Activated T-helper 17 cell treated with anti-CD3 and anti-CD28 coated beads, Interleukin-2, amount 50 U/mL, for 72 hours (primary cell): ENCODE results near the gene RAD54L. TPM values are rescaled to one million over a fixed set of nuclear protein-coding genes. Genes with fewer than 3 reads are reported as not detected.
"Not testable (repeated sequence)": the region's sequence is repeated elsewhere in the genome, so short reads cannot be mapped to it uniquely, and the experiment has no call there.

ENCODE experiments used
- ATAC-seq: fragments of 150-1000 bp; cut with Tn5 transposase; replicated peaks from 2 replicates; pipeline ENCODE4 v1.10.0; 2021; ENCODE audit warnings: mild to moderate bottlenecking, moderate library complexity
- H3K27ac Mint-ChIP-seq: one replicate; pipeline ENCODE4 v1.8.0; 2022; ENCODE audit warnings: mixed read lengths
- H3K27me3 Mint-ChIP-seq: one replicate; pipeline ENCODE4 v1.8.0; 2022; ENCODE audit warnings: mixed read lengths
- H3K36me3 Mint-ChIP-seq: one replicate; pipeline ENCODE4 v1.8.0; 2022; ENCODE audit warnings: low read depth, mild to moderate bottlenecking, mixed read lengths
- H3K4me1 Mint-ChIP-seq: one replicate; pipeline ENCODE4 v1.8.0; 2022; ENCODE audit warnings: mixed read lengths
- H3K4me3 Mint-ChIP-seq: one replicate; pipeline ENCODE4 v1.8.0; 2022; ENCODE audit warnings: mild to moderate bottlenecking, mixed read lengths
- H3K9me3 Mint-ChIP-seq: one replicate; pipeline ENCODE4 v1.8.0; 2022; ENCODE audit warnings: mixed read lengths
- total RNA-seq, 2 donors: library from RNA; stranded (reverse); gene quantifications; one replicate each; pipeline ENCODE4 v1.2.3, GENCODE V29; 2022

The RAD54L gene
- total RNA-seq, 2 donors from 2014 or later, result 50.8 to 56.5 TPM

DNA sequence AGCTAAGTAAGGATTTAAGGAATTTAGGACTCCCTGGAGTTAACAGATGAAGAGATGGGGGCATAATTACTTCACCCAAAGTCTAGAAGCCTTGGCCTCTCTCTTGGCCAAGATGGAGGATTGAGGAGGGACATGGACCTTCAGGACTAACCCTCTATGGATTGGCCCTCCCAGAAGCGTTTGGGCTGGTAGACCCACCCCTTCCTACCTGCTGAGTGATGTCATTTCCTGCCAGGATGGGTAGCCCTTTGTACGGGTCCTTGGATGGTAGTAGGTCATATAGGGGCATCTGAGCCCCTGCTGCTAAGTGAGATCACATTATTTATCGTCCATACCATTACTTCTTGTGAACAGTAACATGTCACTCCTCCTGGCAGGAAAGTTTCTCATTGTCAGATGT, 26.8 kb upstream of the RAD54L start:
- peaks cover 3% of the 10 kb centered on the region for H3K27me3 Mint-ChIP-seq
- no peaks in the 10 kb centered on the region for H3K4me1 Mint-ChIP-seq
- H3K27ac Mint-ChIP-seq, result peak overlapping the region; percentile 62
- ATAC-seq, result peak; percentile 25
- H3K4me3 Mint-ChIP-seq, result no peak overlapping the region
- H3K36me3 Mint-ChIP-seq, result no peaks in the 10 kb centered on the region
- no peaks in the 10 kb centered on the region for H3K9me3 Mint-ChIP-seq

DNA sequence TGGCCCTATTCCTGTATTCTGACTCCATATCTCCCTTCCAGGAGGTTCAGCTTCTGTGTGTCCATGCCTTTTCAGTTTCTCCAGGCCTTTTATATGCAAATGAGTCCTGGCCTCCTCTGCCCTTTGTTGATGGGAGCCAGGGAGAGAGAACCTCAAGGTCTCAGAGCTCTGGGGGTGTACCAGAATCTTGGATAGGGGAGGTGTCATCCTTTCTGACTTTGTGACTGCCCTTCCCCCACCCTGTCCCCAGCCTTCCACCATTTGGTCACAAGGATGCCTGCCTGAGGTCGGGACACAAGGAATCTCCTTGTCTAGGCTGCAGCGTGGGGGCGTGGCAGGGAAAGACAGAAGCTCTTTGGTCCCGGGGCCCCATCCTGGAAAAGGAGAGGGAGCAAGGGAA, 25.8 kb upstream of the RAD54L start:
- Mint-ChIP-seq H3K27ac (peak overlapping the region; percentile 62), H3K9me3 (no peaks in the 10 kb centered on the region)

GRCh38 chr1:46223055-46223454, 24.5 kb upstream of the RAD54L start:
- H3K9me3 Mint-ChIP-seq, H3K36me3 Mint-ChIP-seq, H3K27me3 Mint-ChIP-seq, ATAC-seq, H3K4me3 Mint-ChIP-seq, H3K27ac Mint-ChIP-seq, H3K4me1 Mint-ChIP-seq: not testable (repeated sequence)

More for the DNA sequence above, 25.8 kb upstream of the RAD54L start:
- Mint-ChIP-seq H3K36me3 (no peaks in the 10 kb centered on the region), H3K27me3 (peaks cover 2% of the 10 kb centered on the region), H3K4me1 (no peaks in the 10 kb centered on the region), H3K4me3 (no peak overlapping the region)
- ATAC-seq, result no peak

DNA sequence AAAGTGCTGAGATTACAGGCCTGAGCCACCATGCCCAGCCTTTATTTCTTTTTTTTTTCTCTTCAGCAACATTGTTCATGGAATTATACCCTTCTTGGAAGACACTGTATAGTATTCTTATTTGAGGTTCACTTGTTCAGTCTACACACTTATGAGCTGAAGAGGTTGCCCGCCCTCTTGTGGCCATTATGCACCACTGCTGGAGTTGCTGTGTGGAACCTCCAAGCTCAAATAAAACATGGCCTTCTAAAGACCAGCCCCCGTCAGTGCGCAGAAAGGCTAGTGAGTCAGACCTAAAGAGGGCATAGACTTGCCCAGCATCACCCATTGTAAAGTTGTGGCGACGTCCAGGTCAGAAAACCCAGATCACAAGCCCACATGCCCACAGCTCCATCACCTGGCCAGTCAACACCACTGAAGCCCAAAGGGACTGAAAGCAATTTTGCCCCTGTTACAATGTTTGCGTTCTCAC, 24.1 kb upstream of the RAD54L start:
- Mint-ChIP-seq H3K4me1 (no peaks in the 10 kb centered on the region), H3K27me3 (no peaks in the 10 kb centered on the region), H3K4me3 (no peak overlapping the region), H3K36me3 (no peaks in the 10 kb centered on the region), H3K27ac (no peak overlapping the region), H3K9me3 (no peaks in the 10 kb centered on the region)
- ATAC-seq, result peak; percentile 98

- Mint-ChIP-seq H3K4me3 (no peak overlapping the region), H3K27me3 (no peaks in the 10 kb centered on the region), H3K9me3 (no peaks in the 10 kb centered on the region), H3K36me3 (no peaks in the 10 kb centered on the region), H3K4me1 (no peaks in the 10 kb centered on the region), H3K27ac (no peak overlapping the region)
- no peak for ATAC-seq
Measured at GRCh38 chr1:46224966-46225365, 22.6 kb upstream of the RAD54L start.

DNA sequence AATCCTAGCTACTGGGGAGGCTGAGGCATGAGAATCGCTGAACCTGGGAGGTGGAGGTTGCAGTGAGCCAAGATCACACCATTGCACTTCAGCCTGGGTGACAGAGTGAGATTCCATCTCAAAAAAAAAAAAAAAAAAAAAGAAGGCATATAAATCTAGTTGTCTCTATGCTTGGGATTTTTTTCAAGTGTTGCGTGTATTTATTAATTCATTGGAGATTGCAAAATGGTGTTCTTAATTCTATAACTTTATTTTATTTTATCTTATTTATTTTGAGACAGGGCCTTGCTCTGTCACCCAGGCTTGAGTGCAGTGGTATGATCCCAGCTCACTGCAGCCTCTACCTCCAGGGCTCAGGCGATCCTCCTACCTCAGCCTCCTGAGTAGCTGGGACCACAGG, 16.3 kb upstream of the RAD54L start:
- not testable (repeated sequence) for H3K27ac Mint-ChIP-seq, ATAC-seq, H3K4me1 Mint-ChIP-seq, H3K27me3 Mint-ChIP-seq, H3K36me3 Mint-ChIP-seq, H3K9me3 Mint-ChIP-seq, H3K4me3 Mint-ChIP-seq

DNA sequence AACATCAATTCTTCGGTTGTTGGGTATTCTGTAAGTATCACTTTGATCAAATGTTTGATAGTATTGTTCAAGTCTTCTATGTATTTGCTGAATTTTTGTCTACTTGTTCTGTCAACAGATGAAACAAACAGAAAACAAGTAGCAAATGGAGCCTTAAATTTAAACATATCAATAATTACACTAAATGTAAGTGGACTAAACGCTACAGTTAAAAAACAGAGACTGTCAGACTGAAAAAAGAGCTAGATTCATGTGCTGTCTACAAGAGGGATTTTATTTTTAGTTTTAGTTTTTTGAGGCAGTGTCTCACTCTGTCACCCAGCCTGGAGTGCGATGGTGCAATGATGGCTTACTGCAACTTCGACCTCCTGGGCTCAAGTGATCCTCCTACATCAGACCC, 10.7 kb upstream of the RAD54L start:
- Mint-ChIP-seq H3K27ac (no peak overlapping the region), H3K9me3 (no peaks in the 10 kb centered on the region), H3K4me1 (no peaks in the 10 kb centered on the region), H3K27me3 (no peaks in the 10 kb centered on the region), H3K4me3 (no peak overlapping the region), H3K36me3 (no peaks in the 10 kb centered on the region)
- ATAC-seq, result no peak

- H3K27me3 Mint-ChIP-seq, result not testable (repeated sequence)
Measured at GRCh38 chr1:46238865-46239264, 8.7 kb upstream of the RAD54L start.

DNA sequence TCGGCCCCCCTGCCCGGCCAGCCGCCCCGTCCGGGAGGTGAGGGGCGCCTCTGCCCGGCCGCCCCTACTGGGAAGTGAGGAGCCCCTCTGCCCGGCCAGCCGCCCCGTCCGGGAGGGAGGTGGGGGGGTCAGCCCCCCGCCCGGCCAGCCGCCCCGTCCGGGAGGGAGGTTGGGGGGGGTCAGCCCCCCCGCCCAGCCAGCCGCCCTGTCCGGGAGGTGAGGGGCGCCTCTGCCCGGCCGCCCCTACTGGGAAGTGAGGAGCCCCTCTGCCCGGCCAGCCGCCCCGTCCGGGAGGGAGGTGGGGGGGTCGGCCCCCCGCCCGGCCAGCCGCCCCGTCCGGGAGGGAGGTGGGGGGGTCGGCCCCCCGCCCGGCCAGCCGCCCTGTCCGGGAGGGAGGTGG, 5.8 kb upstream of the RAD54L start:
- H3K27me3 Mint-ChIP-seq, H3K36me3 Mint-ChIP-seq, H3K27ac Mint-ChIP-seq, H3K9me3 Mint-ChIP-seq, H3K4me3 Mint-ChIP-seq, ATAC-seq, H3K4me1 Mint-ChIP-seq: not testable (repeated sequence)

More at GRCh38 chr1:46238865-46239264, 8.7 kb upstream of the RAD54L start:
- not testable (repeated sequence) for H3K36me3 Mint-ChIP-seq, H3K9me3 Mint-ChIP-seq, H3K4me1 Mint-ChIP-seq, H3K4me3 Mint-ChIP-seq, ATAC-seq, H3K27ac Mint-ChIP-seq

- no peak overlapping the region for H3K27ac Mint-ChIP-seq
- ATAC-seq, result no peak
- no peaks in the 10 kb centered on the region for H3K9me3 Mint-ChIP-seq
Measured at GRCh38 chr1:46242918-46243317, 4.6 kb upstream of the RAD54L start.

DNA sequence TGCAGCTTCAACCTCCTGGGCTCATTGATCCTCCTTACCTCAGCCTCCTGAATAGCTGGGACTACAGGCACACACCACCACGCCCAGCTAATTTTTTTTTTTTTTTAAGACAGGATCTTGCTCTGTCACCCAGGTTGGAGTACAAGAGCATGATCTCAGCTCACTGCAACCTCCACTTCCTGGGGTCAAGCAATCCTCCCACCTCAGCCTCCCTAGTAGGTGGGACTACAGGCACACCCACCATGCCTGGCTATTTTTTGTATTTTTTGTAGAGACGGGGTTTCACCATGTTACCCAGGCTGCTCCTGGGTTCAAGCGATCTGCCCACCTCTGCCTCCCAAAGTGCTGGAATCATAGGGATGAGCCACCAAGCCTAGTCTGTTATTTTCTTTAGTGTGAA, 3.7 kb upstream of the RAD54L start:
- not testable (repeated sequence) for H3K27me3 Mint-ChIP-seq, H3K36me3 Mint-ChIP-seq, H3K27ac Mint-ChIP-seq, ATAC-seq, H3K4me3 Mint-ChIP-seq, H3K9me3 Mint-ChIP-seq, H3K4me1 Mint-ChIP-seq

More at GRCh38 chr1:46242918-46243317, 4.6 kb upstream of the RAD54L start:
- Mint-ChIP-seq H3K36me3 (no peaks in the 10 kb centered on the region), H3K4me1 (peaks cover 6% of the 10 kb centered on the region), H3K4me3 (no peak overlapping the region), H3K27me3 (no peaks in the 10 kb centered on the region)

GRCh38 chr1:46244656-46245371, 2.7 kb upstream of the RAD54L start:
- ATAC-seq, result no peak
- no peaks in the 10 kb centered on the region for H3K9me3 Mint-ChIP-seq
- no peaks in the 10 kb centered on the region for H3K27me3 Mint-ChIP-seq
- peaks cover 11% of the 10 kb centered on the region for H3K36me3 Mint-ChIP-seq
- H3K4me1 Mint-ChIP-seq, result peaks cover 6% of the 10 kb centered on the region
- H3K27ac Mint-ChIP-seq, result no peak overlapping the region
- no peak overlapping the region for H3K4me3 Mint-ChIP-seq

DNA sequence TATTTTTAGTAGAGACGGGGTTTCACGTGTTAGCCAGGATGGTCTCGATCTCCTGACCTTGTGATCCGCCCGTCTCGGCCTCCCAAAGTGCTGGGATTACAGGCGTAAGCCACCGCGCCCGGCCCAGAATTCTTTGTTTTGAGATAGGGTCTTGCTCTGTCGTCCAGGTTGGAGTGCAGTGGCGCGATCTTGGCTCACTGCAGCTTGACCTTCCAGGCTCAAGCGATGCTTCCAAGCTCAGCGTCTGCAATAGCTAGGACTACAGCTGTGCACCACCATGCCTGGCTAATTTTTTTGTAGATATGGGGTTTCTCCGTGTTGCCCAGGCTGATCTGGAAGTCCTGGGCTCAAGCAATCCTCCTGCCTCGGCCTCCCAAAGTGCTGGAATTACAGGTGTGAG, 1.4 kb upstream of the RAD54L start:
- not testable (repeated sequence) for H3K4me1 Mint-ChIP-seq, H3K27me3 Mint-ChIP-seq, ATAC-seq, H3K9me3 Mint-ChIP-seq
- Mint-ChIP-seq H3K36me3 (peaks cover 24% of the 10 kb centered on the region), H3K27ac (peak overlapping the region; percentile 92), H3K4me3 (peak overlapping the region; percentile 95)

GRCh38 chr1:46246548-46247435, 771 bp upstream of the RAD54L start:
- Mint-ChIP-seq H3K4me1 (peaks cover 6% of the 10 kb centered on the region), H3K27ac (peak overlapping the region; percentile 92), H3K9me3 (no peaks in the 10 kb centered on the region), H3K36me3 (peaks cover 31% of the 10 kb centered on the region), H3K27me3 (no peaks in the 10 kb centered on the region), H3K4me3 (peak overlapping the region; percentile 95)
- peak; percentile 83 for ATAC-seq
